Astrocyte (in vitro differentiated cells and primary cell): ENCODE results near the gene GRIP1.

ENCODE experiments used
- EZH2 ChIP-seq: IDR thresholded peaks from 2 replicates; pipeline ENCODE4 v1.6.1; 2012; ENCODE audit warnings: mild to moderate bottlenecking, low read length, inconsistent platforms; ENCODE audit not compliant: insufficient read depth
- TF ChIP-seq, protein P1 (sequence below): IDR thresholded peaks from 2 replicates; pipeline ENCODE4 v1.5.1; 2011; ENCODE audit warnings: low read depth, mild to moderate bottlenecking, inconsistent platforms, low read length, moderate library complexity; ENCODE audit not compliant: insufficient read depth

DNA sequence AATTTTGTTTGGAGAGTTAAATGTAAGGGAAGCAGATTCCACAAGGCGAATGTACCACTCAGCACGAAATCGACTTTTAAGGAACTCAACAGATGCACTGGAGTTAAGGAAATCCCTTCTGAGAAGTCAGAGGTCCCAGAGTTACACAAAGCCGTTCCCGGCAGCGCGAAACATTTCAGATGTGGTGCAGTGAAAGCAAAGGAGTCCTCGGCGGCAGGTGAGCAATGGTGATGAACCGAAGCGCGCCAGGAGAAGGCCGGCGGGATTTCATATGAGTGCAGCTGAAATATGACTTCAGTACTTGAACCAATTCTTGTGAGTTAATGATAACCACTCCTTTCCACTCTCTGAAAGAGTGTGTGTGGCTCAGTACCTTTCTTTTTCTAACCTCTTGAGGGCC, 183.2 kb downstream of the GRIP1 start:
- TF ChIP-seq, protein P1, sequence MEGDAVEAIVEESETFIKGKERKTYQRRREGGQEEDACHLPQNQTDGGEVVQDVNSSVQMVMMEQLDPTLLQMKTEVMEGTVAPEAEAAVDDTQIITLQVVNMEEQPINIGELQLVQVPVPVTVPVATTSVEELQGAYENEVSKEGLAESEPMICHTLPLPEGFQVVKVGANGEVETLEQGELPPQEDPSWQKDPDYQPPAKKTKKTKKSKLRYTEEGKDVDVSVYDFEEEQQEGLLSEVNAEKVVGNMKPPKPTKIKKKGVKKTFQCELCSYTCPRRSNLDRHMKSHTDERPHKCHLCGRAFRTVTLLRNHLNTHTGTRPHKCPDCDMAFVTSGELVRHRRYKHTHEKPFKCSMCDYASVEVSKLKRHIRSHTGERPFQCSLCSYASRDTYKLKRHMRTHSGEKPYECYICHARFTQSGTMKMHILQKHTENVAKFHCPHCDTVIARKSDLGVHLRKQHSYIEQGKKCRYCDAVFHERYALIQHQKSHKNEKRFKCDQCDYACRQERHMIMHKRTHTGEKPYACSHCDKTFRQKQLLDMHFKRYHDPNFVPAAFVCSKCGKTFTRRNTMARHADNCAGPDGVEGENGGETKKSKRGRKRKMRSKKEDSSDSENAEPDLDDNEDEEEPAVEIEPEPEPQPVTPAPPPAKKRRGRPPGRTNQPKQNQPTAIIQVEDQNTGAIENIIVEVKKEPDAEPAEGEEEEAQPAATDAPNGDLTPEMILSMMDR: no peak
- TF ChIP-seq EZH2: no peak
